Panc1 (cell line): ENCODE measurements around the gene ZNF862. TPM values are rescaled to one million over a fixed set of nuclear protein-coding genes. Genes with fewer than 3 reads are reported as not detected.
A peak's percentile ranks its signal among the peaks of the same experiment; 100 is the strongest.

Source experiments
- ATAC-seq: fragments of 200-7000 bp; cut with Tn5 transposase; 2 replicates; pipeline ENCODE4 v1.9.1; 2020; ENCODE audit warnings: mild to moderate bottlenecking, moderate library complexity
- BruUV-seq: library from RNA; stranded (reverse); fragments of 400-500 nt; replicated peaks from 2 replicates; lab custom pipeline; 2021; lab: Mats Ljungman, UMichigan
- CTCF ChIA-PET: fragments of 300-600 bp; sonication (Branson Sonifier 250); formaldehyde crosslinking; loops from one replicate; lab custom pipeline; 2022; ENCODE audit warnings: antibody characterized with exemption; lab: Charles Lee
- POLR2A ChIA-PET: fragments of 300-600 bp; sonication (Branson Sonifier 250); formaldehyde crosslinking; loops from one replicate; lab custom pipeline; 2022; ENCODE audit warnings: antibody characterized with exemption; lab: Charles Lee
- DNase-seq: peaks from one replicate; pipeline ENCODE4 v3.0.0-alpha.2; 2010; ENCODE audit warnings: low read depth, low spot score
- H3K27ac ChIP-seq: 2 replicates; pipeline ENCODE4 v1.5.1; 2011; ENCODE audit warnings: mild to moderate bottlenecking, low read length, inconsistent platforms
- H3K27me3 ChIP-seq: fragments of 200-500 bp; sonication (Bioruptor generic); 2 replicates; pipeline ENCODE4 v1.6.0; 2014; ENCODE audit warnings: low read length, inconsistent platforms; ENCODE audit not compliant: control insufficient read depth, insufficient read depth
- H3K36me3 ChIP-seq: fragments of 200-500 bp; sonication (Bioruptor generic); 2 replicates; pipeline ENCODE4 v1.5.1; 2014; ENCODE audit warnings: inconsistent platforms, mild to moderate bottlenecking, low read length, moderate library complexity; ENCODE audit not compliant: control insufficient read depth, insufficient read depth
- H3K4me1 ChIP-seq: 2 replicates; pipeline ENCODE4 v1.5.1; 2011; ENCODE audit warnings: inconsistent platforms, mild to moderate bottlenecking, low read length, moderate library complexity; ENCODE audit not compliant: control insufficient read depth, insufficient read depth
- H3K4me3 ChIP-seq, 2 experiments: 2 replicates each; pipeline ENCODE4 v1.5.1; 2011 to 2012; ENCODE audit warnings: low read depth in 2 of 2, low read length in 2 of 2, mild to moderate bottlenecking in 2 of 2, inconsistent platforms in 1 of 2, moderate library complexity in 1 of 2
- H3K9me3 ChIP-seq: fragments of 200-500 bp; sonication (Bioruptor generic); 2 replicates; pipeline ENCODE4 v1.5.1; 2014; ENCODE audit warnings: low read depth, mild to moderate bottlenecking, inconsistent platforms, low read length, moderate library complexity; ENCODE audit not compliant: control insufficient read depth, insufficient read depth
- CTCF ChIP-seq: fragments of 450-650 bp; IDR thresholded peaks from 2 replicates; pipeline ENCODE4 v1.5.1; 2017; ENCODE audit warnings: mild to moderate bottlenecking
- POLR2AphosphoS5 ChIP-seq: IDR thresholded peaks from 2 replicates; pipeline ENCODE4 v1.6.1; 2012; ENCODE audit warnings: mild to moderate bottlenecking, low read depth, low read length, moderate library complexity
- SIN3A ChIP-seq: IDR thresholded peaks from 2 replicates; pipeline ENCODE4 v1.6.1; 2012; ENCODE audit warnings: low read depth, mild to moderate bottlenecking, low read length, moderate library complexity, borderline replicate concordance; ENCODE audit not compliant: insufficient read depth
- TCF7L2 ChIP-seq: IDR thresholded peaks from 2 replicates; pipeline ENCODE4 v1.6.1; 2011; ENCODE audit warnings: mild to moderate bottlenecking, low read depth, low read length, inconsistent platforms
- in situ Hi-C: cut with HindIII; loops from 2 replicates; pipeline ENCODE4 v1.10.0; 2016; ENCODE audit warnings: low sequenced_read_pairs, low pct_unique_long_range_greater_than_20kb
- intact Hi-C: fragments of 100-400 bp; cut with micrococcal nuclease; formaldehyde crosslinking; loops from one replicate; pipeline ENCODE4 v1.10.0; 2022; ENCODE audit not compliant: unreplicated experiment
- total RNA-seq: library from RNA; stranded (reverse); gene quantifications from one replicate; pipeline ENCODE4 v1.2.1, GENCODE V29; 2021; ENCODE audit not compliant: unreplicated experiment
- TF ChIP-seq, protein P1 (sequence below), 2 experiments: IDR thresholded peaks; 2 replicates each; pipeline ENCODE4 v1.6.1; 2011 to 2012; ENCODE audit warnings: low read depth in 2 of 2, control low read depth in 1 of 2, low read length in 1 of 2, mild to moderate bottlenecking in 1 of 2, moderate library complexity in 1 of 2; ENCODE audit not compliant: insufficient read depth in 1 of 2

The ZNF862 gene
- total RNA-seq, 1 experiment from 2014 or later = 6.8 TPM

- Histone ChIP-seq H3K27ac (peak overlapping the region; percentile 70), H3K9me3 (no peaks in the 10 kb centered on the region), H3K4me1 (peaks cover 12% of the 10 kb centered on the region), H3K4me3 (peak overlapping the region; percentile 69 to 88), H3K36me3 (no peaks in the 10 kb centered on the region; the same call in 1 of the 2 replicates), H3K27me3 (no peaks in the 10 kb centered on the region)
- TF ChIP-seq POLR2AphosphoS5 = no peak
- no peak; the same call in 1 of the 2 replicates for TF ChIP-seq CTCF
- TF ChIP-seq TCF7L2 = no peak
- no peak for TF ChIP-seq SIN3A
- TF ChIP-seq, protein P1, sequence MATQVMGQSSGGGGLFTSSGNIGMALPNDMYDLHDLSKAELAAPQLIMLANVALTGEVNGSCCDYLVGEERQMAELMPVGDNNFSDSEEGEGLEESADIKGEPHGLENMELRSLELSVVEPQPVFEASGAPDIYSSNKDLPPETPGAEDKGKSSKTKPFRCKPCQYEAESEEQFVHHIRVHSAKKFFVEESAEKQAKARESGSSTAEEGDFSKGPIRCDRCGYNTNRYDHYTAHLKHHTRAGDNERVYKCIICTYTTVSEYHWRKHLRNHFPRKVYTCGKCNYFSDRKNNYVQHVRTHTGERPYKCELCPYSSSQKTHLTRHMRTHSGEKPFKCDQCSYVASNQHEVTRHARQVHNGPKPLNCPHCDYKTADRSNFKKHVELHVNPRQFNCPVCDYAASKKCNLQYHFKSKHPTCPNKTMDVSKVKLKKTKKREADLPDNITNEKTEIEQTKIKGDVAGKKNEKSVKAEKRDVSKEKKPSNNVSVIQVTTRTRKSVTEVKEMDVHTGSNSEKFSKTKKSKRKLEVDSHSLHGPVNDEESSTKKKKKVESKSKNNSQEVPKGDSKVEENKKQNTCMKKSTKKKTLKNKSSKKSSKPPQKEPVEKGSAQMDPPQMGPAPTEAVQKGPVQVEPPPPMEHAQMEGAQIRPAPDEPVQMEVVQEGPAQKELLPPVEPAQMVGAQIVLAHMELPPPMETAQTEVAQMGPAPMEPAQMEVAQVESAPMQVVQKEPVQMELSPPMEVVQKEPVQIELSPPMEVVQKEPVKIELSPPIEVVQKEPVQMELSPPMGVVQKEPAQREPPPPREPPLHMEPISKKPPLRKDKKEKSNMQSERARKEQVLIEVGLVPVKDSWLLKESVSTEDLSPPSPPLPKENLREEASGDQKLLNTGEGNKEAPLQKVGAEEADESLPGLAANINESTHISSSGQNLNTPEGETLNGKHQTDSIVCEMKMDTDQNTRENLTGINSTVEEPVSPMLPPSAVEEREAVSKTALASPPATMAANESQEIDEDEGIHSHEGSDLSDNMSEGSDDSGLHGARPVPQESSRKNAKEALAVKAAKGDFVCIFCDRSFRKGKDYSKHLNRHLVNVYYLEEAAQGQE (IDR thresholded peaks at IDR 0.05; ENCODE audit: insufficient read depth in 1 of 2, low read depth in 2 of 2, low read length in 1 of 2) = no peak
- ChIA-PET POLR2A (no interaction called here), CTCF (no interaction called here)
- peak; percentile 61 for DNase-seq
- peak; percentile 71 for ATAC-seq
- intact Hi-C loops = no loop called here
- in situ Hi-C loops = no loop called here
- BruUV-seq = TSS peak; percentile 80
These were observed 34.4 kb downstream of the ZNF862 start for GRCh38 chr7:149872419-149873073.

GRCh38 chr7:149873074-149873969 is 35.1 kb downstream of the ZNF862 start, which contains the start of gene ATP6V0E2:
Gene ATP6V0E2, plus strand, starts transcription at chr7:149873969. Its CDS starts 97 bp downstream, at chr7:149874066.
- intact Hi-C loops = no loop called here
- TF ChIP-seq, protein P1 (IDR thresholded peaks at IDR 0.05; ENCODE audit: insufficient read depth in 1 of 2, low read depth in 2 of 2, low read length in 1 of 2) = no peak
- TF ChIP-seq CTCF = no peak
- TF ChIP-seq POLR2AphosphoS5 = 0 out of 2 replicates have a peak, but pooled peaks have one; percentile 47
- TF ChIP-seq SIN3A = 0 out of 2 replicates have a peak, but pooled peaks have one; percentile 22
- Histone ChIP-seq H3K27me3 (no peaks in the 10 kb centered on the region), H3K4me3 (peak within 1 kb of the TSS; percentile 69 to 88), H3K4me1 (peaks cover 12% of the 10 kb centered on the region), H3K9me3 (no peaks in the 10 kb centered on the region), H3K27ac (peak within 1 kb of the TSS; percentile 70), H3K36me3 (no peaks in the 10 kb centered on the region; the same call in 1 of the 2 replicates)
- ChIA-PET POLR2A (no interaction called here), CTCF (no interaction called here)
- in situ Hi-C loops = no loop called here
- peak; percentile 98 for ATAC-seq
- no TSS peak for BruUV-seq
- DNase-seq = peak; percentile 45
